Fibroblast of skin of scalp (primary cell): ENCODE results near the gene ZNF121. TPM values are rescaled to one million over a fixed set of nuclear protein-coding genes. Genes with fewer than 3 reads are reported as not detected.
A peak's percentile ranks its signal among the peaks of the same experiment; 100 is the strongest.
"Not testable (repeated sequence)": the region's sequence is repeated elsewhere in the genome, so short reads cannot be mapped to it uniquely, and the experiment has no call there.

Experiments used
- DNase-seq: peaks from one replicate; pipeline ENCODE4 v3.0.0-alpha.2; 2013
- polyA plus RNA-seq, 2 experiments: library from polyadenylated mRNA; unstranded; fragments of 120-200 nt; gene quantifications; one replicate each; pipeline ENCODE4 v1.2.1, GENCODE V29; 2013; ENCODE audit not compliant: insufficient read length in 2 of 2

ZNF121 gene
- polyA plus RNA-seq (2013, experiment 1 of 2; ENCODE audit: insufficient read length) = 3.8 TPM
- polyA plus RNA-seq (2013, experiment 2 of 2; ENCODE audit: insufficient read length) = 5.2 TPM

DNA sequence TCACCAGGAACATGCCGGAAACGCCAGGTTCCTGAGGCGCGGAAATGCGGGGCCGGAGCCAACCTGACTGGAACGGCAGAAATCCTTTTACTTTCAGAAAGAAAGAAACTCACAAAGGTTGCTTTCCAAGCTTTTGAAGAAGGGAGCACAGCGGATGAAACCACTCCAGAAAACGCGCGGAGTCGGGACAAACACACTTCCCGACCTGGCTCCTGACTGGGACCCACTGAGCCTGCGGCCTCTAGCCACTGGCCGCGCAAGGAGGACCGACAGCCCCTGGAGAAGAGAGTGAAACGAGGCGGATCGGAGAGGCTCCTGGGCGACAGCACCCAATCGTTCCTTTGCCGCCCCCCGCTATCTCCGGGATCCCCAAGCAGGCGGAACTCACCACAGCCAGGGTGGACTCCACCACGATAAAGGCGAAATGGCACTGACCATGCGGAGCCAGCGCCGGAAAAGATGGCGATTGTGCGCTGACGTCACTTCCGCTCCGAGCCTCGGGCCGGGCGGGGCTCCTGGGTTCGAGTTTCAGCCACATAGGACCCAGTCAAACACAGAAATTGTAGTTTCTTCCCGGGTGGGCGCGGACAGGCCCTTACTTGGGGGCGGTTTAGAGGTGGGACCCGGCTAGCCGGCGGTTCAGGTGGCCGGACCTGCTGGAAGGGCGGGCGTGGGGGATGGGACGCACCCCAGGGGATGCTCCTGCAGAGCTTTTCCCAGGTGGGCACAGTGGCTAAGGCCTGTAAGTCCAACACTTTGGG, at the start of gene ZNF121:
TSS of gene ZNF121 (minus strand) at position 432 of the 761 bp plus-strand sequence. CDS start 16,407 bp downstream, outside the sequence.
- peak; percentile 85 for DNase-seq

DNA sequence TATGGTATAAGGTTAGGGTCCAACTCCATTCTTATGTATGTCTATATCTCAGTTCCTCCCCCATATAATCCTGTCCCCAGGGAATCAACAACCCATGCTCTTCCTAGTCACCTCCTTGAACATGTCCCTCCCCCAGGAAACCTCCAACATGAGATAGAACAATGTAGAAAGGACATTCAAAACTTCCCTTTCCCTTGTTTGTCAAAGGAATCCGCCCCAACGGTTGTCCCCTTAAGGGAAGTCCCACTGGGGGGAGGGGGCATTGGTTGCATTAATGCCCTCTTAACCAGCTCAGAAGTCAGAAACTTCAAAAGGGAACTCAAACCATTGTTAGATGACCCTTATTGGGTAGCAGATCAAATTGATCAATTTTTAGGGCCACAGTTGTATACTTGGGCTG, 43.6 kb upstream of the ZNF121 start:
- no peak for DNase-seq

DNA sequence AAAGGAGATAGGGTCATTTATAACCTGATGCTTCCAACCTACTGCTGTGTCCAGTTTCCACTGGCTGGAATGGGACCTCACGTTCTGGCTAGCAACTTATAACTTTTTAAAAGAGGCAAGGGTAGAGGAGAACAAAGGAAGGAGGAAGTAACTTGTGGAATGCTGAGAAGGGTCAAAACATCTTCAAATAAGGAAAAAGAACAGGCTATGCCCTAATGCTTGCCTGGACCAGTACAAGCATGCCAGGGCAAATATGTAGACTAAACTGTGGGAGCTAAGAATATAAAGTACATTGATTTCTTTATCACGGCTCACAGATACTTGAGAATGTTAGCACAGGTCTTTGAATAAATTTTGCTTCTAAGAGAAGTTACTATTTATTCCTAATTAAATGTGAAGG, 38.2 kb upstream of the ZNF121 start:
- DNase-seq = peak; percentile 42

DNA sequence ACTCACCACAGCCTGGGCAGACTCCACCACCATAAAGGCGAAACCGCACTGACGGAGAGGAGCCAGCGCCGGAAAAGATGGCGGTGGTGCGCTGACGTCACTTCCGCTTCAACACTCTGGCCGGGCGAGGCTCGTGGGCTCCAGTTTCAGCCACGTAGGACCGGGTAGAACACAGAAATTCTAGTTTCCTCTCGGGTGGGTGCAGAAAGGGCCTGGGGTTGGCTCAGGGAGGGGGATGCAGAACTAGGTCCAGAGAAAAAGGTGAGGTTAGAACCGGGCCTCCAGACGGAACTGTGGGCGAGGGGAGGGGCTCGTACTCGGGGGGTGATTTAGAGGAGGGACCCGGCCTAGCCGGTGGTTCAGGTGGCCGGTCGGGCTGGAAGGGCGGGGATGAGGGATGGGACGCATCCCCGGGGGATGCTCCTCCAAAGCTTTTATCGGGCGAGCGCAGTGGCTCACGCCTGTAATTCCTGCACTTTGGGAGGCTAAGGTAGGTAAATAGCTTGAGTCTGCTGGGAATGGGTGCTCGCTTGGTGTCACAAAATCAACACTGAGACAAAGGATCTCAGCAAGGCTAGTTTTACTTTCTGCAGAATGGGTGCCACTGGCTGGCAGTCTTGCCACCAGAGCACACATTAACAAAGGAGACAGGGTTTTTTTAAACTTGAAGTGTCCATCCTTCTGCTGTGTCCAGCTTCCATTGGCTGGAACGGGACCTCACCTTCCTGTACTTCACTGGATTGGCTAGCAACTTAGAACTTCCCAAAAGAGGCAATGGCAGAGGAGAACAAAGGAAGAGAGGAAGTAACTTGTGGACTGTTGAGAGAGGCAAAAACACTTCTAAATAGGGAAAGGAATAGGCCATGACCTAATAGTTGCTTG, 37.1 kb upstream of the ZNF121 start, which contains the start of gene ZNF561:
TSS of gene ZNF561 (minus strand) at position 77 of the 882 bp plus-strand sequence. CDS start 1,776 bp downstream, outside the sequence.
- DNase-seq = peak; percentile 92

DNA sequence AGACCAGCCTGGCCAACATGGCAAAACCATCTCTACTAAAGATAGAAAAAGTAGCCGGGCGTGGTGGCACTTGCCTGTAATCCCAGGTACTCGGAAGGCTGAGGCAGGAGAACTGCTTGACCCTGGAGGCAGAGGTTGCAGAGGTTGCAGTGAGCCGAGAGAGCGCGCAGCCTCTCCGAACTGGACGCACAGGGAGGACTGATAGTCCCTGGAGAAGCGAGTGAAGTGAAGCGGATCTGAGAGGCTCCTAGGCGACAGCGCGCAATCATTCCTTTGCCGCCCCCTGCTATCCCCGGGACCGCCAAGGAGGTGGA, 36.5 kb upstream of the ZNF121 start:
- no peak for DNase-seq

DNA sequence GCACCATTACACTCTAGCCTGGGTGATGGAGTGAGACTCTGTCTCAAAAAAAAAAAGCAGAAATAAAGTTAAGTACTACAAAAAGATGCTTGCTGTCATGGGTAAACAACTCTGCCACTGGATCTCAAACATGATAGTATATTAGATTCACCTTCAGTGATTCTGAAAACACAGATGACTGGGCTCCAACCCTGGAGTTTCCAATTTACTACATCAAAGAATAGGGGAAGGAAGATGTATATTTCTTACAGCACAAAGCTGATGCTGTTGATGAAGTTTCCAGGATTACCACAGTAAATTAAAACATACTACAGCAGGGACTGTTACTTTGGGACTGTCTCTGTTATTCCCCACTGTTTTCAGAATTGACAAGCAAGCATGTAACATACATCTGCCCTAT, 31.5 kb upstream of the ZNF121 start:
- no peak for DNase-seq

DNA sequence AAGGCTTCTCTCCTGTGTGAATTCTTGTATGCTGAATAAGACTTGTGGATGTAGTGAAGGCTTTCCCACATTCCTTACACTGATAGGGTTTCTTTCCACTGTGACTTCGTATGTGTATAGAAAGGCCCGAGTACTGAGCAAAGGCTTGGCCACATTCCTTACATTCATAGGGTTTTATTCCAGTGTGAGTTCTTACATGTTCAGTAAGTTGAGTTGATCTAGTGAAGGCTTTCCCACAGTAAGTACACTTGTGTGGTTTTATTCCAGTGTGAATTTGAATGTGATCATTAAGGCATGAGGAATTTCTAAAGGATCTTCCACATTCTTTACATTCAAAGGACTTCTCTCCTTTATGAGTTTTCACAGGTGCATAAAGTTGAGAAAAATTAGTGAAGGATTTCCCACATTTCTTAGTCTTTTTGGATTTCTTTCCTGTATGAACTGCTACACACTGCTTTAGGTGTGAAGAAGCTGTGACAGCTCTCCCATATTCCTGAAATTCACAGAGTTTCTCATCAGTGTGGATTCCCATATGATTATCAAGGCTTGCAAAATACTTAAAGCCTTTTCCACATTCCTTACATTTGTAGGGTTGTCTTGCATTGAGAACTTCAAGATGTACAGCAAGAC, 26.3 kb upstream of the ZNF121 start:
- no peak for DNase-seq

DNA sequence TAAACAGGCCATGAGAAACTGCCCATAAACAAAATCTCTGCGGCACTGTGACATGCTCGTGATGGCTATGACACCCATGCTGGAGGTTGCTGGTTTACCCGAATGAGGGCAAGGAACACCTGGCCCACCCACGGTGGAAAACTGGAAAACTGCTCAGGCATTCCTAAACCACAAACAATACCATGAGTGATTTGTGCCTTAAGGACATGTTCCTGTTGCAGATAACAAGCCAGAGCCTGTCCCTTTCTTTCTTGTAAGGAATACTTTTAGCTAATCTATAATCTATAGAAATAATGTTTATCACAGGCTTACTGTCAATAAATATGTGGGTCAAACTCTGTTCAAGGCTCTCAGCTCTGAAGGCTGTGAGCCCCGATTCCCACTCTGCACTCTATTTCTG, 24.6 kb upstream of the ZNF121 start:
- no peak for DNase-seq

DNA sequence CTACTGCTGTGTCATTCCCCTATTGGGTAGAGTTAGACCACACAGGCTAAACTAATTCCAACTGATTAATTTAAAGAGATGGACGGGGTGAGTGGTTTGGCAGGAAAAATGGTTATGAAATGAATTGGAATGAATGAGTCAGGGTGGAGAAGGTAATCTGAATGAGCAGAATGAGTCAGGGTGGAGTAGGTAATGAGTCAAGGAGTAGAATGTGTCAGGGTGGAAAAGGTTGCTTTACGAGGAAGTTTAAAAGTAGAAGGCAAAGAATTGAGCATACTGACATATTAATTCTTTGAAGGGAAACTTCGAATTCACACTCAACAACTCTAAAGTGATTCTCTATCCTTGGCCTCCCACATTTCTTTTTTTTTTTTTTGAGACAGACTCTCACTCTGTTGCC, 12.7 kb upstream of the ZNF121 start:
- peak; percentile 31 for DNase-seq

DNA sequence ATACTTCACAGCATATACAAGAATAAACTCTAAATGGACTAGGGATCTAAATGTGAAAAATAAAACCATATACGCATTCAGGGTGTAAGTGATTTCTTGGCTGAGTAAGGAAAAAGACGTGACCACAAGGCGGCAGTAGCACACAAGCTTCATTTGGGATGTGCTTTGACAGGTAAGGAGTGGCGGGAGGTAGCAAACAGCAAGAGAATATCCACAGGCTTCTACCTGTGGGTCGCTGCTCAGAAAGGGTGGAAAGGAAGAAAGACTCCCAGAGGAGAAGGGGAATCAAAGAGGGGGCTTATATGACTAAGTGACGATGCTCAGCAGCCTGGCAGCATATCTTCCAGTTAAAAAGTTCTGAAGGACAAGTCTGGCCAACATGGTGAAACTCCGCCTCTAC, 2.5 kb upstream of the ZNF121 start:
- peak; percentile 46 for DNase-seq

DNA sequence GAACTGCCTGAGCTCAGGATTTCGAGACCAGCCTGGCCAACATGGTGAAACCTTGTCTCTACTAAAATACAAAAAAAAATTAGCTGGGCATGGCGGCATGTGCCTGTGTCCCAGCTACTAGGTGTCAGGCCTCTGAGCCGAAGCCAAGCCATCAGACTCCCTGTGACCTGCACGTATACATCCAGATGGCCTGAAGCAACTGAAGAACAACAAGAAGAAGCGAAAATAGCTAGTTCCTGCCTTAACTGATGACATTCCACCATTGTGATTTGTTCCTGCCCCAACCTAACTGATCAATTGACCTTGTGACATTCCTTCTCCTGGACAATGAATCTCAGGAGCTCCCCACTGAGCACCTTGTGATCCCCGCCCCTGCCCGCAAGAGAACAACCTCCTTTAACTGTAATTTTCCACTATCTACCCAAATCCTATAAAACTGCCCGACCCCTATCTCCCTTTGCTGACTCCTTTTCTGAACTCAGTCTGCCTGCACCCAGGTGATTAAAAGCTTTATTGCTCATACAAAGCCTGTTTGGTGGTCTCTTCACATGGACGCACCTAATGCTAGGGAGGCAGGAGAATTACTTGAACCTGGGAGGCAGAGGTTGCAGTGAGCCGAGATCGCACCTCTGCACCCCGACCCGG, 2.1 kb downstream of the ZNF121 start:
- not testable (repeated sequence) for DNase-seq

DNA sequence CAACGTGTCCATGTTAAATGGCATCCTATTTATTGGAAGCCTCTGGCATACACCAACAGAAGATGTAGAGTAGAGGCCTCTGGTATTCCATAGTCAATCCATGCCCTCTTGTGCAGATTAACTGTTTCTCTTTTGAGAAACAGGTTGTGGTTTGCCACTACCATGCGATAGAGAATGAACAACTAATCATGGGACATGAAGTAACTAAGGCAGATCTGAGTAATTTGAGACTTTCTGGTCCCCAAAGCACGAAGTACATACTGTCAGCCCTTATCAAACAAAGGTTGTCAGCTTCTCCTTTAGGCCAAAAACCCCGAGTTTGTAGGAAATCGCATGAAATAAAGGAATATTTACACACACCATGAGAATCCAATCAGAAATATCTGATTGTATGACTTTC, 3.6 kb downstream of the ZNF121 start:
- no peak for DNase-seq

DNA sequence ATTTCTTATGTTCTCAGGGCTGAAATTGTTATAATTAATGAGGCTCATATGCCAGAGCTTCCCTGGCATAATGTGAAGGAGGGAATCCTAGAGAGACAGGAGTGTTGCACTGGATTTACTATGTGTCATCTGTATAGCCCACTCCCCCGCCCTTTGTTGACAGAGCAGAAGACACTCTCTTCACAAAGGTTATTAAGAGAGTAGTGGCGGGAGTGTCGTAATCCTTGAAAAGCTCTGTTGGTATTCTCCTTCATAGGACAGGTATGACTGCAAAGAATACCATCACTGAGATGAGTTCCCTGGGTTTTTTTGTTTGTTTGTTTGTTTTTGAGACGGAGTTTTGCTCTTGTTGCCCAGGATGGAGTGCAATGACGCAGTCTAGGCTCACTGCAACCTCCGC, 14.0 kb downstream of the ZNF121 start:
- no peak for DNase-seq

DNA sequence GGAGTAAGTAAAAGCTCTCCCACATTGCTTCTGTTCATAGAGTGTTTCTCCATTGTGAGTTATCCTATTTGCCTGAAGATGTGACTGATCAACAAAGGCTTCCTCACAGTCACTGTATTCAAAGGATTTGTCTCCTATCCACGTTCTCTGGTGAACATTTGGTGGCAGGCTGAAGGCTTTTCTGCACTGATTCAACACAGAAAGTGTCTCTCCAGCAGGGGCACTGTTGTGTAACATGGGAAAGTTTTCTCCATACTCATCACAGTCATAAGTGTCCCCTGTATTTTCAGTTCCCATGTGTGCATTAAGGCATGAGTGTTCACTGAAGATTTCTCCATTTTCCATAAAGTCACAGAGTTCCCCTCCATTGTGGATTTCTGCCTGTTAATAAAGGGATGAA, 17.6 kb downstream of the ZNF121 start:
- DNase-seq = no peak

DNA sequence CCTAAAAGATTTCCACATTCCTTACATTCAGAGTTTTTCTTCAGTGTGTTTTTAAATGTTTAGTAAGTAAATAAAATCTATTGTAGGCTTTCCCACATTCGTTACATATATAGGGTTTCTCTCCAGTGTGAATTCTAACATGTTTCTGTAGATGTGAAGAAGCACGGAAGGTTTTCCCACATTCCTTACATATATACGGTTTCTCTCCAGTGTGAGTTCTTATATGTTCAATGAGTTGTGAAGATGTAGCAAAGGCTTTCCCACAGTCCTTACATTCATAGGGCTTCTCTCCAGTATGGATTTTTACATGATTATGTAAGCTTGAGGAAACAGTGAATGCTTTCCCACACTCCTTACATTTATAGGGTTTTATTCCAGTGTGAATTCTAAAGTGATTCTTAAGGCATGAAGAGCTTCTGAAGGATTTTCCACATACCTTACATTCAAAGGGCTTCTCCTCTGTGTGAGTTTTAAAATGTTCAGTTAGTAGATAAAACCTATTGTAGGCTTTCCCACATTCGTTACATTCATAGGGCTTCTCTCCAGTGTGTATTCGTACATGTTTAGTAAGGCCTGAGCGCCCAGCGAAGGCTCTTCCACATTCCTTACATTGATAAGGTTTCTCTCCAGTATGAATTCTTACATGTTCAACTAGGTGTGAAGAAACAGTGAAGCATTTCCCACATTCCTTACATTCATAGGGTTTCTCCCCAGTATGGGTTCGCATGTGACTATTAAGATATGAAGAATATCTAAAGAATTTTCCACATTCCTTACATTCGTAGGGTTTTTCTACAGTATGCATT, 18.2 kb downstream of the ZNF121 start:
- DNase-seq = peak; percentile 20

DNA sequence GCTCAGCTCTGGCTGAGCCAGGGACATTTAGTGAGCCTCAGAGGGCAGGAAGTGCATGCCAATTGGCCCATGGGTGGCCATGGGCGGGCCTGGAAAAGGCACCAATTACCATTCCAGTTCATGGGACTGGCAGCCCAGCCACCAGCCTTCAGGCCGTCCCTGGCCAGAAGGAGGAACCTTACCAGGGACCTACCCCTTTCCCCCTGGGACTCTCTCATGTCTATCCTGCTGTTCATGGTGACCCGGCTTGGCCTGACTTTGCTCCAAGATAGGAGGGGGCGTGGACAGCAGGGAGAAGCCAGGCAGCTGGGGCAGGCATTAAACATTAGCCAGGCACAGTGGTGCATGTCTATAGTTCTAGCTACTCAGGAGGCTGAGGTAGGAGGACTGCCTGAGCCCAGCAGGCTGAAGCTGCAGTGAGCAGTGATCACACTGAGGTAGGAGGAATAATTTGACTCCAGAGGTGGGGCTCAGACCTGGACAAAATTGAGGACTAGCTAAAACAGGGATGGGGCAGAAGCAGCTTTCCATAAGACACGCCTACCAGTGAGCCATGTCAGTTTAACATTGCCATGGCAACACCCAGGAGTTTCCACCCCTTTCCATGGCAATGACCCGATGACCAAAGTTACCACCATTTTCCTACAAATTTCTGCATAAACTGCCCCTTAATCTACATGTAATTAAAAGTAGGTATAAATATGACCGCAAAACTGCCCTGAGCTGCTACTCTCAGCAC, 31.6 kb downstream of the ZNF121 start:
- no peak for DNase-seq

DNA sequence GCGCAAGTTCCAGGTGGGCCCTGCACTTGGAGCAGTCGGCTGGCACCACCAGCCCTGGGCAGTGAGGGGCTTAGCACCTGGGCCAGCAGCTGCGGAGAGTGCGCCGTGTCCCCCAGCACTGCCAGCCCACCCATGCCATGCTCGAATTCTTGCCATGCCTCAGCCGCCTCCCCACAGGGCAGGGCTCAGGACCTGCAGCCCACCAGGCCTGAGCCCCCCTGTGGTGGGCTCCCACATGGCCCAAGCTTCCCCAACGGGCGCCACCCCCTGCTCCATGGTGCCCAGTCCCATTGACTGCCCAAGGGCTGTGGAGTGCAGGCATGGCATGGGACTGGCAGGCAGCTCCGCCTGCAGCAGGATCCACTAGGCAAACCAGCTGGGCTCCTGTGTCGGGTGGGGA, 36.4 kb downstream of the ZNF121 start:
- DNase-seq = no peak

DNA sequence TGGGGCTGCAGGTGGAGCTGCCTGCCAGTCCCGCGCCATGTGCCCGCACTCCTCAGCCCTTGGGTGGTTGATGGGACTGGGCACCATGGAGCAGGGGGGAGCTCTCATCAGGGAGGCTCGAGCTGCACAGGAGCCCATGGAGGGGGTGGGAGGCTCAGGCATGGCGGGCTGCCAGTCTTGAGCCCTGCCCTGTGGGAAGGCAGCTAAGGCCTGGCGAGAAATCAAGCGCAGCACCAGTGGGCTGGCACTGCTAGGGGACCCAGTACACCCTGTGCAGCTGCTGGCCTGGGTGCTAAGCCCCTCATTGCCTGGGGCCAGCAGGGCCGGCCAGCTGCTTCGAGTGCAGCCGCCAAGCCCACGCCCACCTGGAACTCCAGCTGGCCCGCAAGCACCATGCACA, 43.0 kb downstream of the ZNF121 start:
- DNase-seq = not testable (repeated sequence)

DNA sequence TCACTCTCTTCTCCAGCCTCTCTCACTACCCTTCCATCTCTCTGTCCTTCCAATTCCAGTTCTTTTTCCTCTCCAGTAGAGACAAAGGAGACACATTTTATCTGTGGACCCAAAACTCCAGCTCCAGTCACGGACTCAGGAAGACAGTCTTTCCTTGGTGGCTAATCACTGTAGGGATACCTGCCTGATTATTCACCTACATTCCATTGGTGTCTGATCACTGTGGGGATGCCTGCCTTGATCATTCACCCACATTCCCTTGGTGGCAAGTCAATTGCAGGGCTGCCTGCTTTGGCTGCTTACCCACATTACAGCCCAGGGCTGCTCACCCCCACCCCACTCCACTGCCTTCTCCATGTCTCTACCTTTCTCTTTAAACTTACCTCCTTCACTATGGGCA, 44.4 kb downstream of the ZNF121 start:
- not testable (repeated sequence) for DNase-seq

DNA sequence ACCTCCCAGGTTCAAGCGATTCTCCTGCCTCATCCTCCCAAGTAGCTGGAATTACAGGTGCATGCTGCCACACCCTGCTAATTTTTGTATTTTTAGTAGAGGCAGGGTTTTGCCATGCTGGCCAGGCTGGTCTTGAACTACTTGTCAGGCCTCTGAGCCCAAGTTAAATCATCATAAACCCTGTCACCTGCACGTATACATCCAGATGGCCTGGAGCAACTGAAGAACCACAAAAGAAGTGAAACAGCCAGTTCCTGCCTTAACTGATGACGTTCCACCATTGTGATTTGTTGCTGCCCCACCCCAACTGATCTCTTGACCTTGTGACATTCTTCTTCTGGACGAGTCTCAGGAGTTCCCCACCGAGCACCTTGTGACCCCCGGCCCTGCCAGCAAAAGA, 45.1 kb downstream of the ZNF121 start:
- not testable (repeated sequence) for DNase-seq
